Skin epidermis (tissue), 12 donors: ENCODE data around the gene ZNF677.
A peak's percentile ranks its signal among the peaks of the same experiment; 100 is the strongest.
"Not testable (repeated sequence)": the region's sequence is repeated elsewhere in the genome, so short reads cannot be mapped to it uniquely, and the experiment has no call there.

ENCODE experiments used
- H3K27ac ChIP-seq, 21 experiments: fragments of 200-600 bp; sonication (generic) in 11 of 21; one replicate each; pipeline ENCODE4 v1.5.0; 2020; ENCODE audit warnings: mild to moderate bottlenecking in 3 of 21, inconsistent platforms in 2 of 21, moderate library complexity in 2 of 21
- H3K4me3 ChIP-seq, 7 experiments: fragments of 200-600 bp; sonication (generic) in 2 of 7; one replicate each; pipeline ENCODE4 v1.5.0; 2020; ENCODE audit warnings: inconsistent platforms in 2 of 7, mild to moderate bottlenecking in 2 of 7, moderate library complexity in 1 of 7

Gene ZNF677

GRCh38 chr19:53195265-53195903 is 59.3 kb downstream of the ZNF677 start:
- Histone ChIP-seq H3K27ac (peak overlapping the region in 1 of 21 experiments; percentile 4), H3K4me3 (no peak overlapping the region)

DNA sequence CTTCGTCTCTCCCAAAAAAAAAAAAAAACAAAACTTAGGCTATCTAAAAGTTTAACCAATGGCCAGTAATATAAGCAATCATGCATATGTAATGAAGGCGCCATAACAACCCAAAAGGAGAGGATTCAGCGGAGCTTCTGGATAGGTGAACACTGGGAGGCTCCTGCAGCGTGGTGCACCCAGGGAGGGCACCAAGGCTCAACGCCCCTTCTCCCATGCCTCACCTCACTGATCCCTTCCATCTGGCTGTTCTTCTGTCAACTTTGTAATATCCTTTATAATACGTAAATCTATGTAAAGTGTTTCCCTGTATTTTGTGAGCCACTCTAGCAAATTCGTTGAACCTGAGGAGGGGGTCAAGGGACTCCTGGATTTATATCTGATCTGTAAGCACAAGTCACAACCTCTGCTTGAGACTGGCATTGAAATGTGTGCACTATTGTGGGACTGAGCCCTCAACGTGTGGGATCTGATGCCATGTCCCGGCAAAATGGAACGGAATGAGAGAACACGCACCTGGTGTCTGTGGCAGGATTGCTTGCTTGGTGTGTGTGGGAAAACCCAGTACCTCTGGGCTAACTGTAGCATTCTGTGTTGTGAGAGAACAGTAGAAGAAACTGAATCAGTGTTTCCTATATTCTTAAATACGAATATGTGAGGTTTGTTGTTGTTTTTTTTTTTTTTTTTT is 61.0 kb downstream of the ZNF677 start:
- peak overlapping the region in 6 of 7 experiments; percentile 54 to 87 (median 78) for H3K4me3 ChIP-seq
- peak overlapping the region in 1 of 21 experiments; percentile 84 for H3K27ac ChIP-seq

DNA sequence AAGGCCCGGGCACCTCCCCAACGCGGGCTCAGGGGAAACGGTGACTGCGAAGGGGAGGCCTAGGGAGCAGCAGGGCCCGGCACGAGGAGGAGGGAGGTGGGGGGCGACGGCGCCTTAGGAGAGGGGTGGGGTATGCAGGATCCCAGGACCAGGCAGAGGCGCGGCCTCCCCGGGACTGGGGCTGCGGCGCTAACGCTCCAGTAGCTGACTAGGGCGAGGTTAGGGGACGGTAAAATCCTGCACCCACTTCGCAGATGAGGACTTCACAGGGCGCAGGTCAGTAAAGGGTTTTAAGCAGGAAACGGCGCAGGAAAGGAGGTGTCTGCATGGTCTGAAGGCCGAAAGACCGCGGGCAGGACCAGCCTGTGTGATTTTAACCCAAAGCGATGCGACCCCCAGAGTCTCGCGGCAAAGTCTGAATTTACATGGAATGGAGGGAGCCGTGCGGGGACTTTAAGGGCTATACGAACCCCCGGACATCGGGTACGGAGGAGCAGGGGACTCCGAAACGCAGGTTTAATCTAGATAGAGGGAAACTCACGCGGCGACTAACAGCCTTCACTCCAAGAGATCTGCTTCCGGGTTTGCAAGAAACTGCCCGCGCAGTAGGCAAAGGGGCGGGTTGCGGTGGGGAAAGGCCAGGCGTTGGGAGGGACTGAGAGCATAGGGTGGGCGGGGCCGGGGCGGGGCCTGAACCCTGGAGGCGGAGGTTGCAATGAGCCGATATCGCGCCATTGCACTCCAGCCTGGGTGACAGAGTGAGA is 61.7 kb downstream of the ZNF677 start, which contains the start of gene ZNF665:
TSS of gene ZNF665 (minus strand) at position 588 of the 764 bp plus-strand sequence. CDS start 10,460 bp downstream, outside the sequence.
- peak within 1 kb of the TSS; percentile 54 to 87 (median 76) for H3K4me3 ChIP-seq
- peak within 1 kb of the TSS in 20 of 21 experiments; percentile 62 to 91 (median 80) for H3K27ac ChIP-seq

DNA sequence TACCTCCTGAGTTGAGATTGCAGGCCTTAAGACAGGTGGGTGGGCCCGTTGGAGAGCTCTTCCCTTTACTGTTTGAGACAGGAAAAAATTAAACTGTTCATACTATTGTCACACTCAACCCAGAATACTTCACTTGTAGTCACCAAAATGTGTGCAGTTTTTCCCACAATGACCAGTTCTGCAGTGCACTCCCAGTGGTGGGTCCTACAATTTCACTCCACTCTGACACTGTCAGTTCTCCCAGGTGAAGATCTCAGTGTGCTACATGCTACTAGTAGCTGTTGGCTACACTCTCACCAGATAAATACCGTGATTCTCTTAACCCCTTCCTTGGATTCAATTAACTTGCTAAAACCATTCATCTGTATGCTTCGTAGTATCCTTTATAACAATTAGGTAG is 64.4 kb downstream of the ZNF677 start:
- Histone ChIP-seq H3K4me3 (no peak overlapping the region), H3K27ac (no peak overlapping the region)

- not testable (repeated sequence) for H3K27ac ChIP-seq
Measured at GRCh38 chr19:53189691-53190198, 64.9 kb downstream of the ZNF677 start.

More at GRCh38 chr19:53189691-53190198, 64.9 kb downstream of the ZNF677 start:
- not testable (repeated sequence) for H3K4me3 ChIP-seq
